Measurements from ENCODE around the gene NFIB. TPM values are rescaled to one million over a fixed set of nuclear protein-coding genes. Genes with fewer than 3 reads are reported as not detected.

The NFIB gene
- total and polyA plus RNA-seq, 5 donors, result 22.5 to 143 (median 134) TPM

DNA sequence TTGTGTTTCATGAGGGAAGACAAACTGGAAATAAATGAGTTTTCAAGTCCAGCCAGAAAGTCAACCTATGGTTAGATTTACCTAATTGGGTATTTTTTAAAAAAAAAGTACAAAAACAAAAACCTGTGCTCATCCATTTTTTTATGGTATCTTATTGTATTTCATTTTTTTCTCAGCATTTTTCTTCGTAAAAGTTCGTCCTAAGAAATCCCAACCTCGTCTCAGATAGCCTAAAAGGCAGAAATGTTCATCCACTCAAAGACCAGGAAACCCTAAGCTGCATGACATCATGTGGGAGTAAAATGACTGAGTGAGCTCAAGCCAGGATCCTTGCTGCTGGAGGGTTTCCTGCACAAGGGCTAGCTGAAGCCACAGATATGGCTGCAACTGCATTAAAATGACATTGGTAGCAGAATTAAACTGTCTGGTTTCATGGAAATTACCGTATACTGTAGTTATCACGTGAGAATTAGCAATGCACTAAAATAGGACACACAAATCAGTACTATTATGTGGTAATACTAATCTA lies 70.4 kb downstream of the NFIB start:
- Histone ChIP-seq H3K27ac (ENCODE audit: low read length) (no peak overlapping the region), H3K27me3 (ENCODE audit: control insufficient read depth, insufficient read depth) (no peaks in the 10 kb centered on the region), H3K4me3 (ENCODE audit: low read length) (no peak overlapping the region), H3K4me1 (ENCODE audit: control insufficient read depth, insufficient read depth, low read length) (peaks cover 10% of the 10 kb centered on the region), H3K9me3 (ENCODE audit: control insufficient read depth, low read length) (no peaks in the 10 kb centered on the region)
- 45% methylated on average over 5 of the region's 5 CpGs for WGBS
- intact Hi-C loops (cut with DNase I), result no loop called here
- no peak for ATAC-seq
- no peak for DNase-seq

DNA sequence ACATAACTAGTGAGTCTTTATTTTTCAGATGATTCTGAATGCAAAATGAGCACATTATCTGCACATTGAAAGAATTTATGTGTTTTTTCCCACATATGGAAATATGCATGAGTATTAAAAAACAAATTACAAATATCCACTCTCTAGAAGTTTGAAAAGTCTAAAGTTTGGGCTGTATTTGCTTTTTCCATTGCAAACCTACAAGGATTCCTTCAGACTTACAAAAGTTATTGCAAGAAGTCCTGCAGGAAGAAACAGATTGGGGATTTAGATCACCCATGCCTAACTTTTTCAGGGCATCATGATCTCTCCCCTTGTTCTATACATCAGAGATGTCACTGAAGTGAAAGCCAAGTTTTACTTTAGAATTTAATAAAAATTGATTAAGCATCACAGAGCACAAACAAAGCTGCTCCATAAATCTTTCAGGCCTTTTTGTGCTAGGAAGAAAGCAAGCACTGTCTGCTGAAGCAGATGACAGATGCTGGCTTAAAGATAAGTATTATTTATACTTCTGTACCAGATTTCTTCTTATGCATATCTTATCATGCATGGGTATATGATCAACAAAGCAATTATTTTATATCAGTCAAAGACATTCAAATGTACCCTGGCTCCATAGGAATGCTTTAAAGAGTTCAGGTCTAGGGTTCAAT lies 71.7 kb downstream of the NFIB start:
- Histone ChIP-seq H3K27ac (ENCODE audit: low read length) (no peak overlapping the region), H3K4me3 (ENCODE audit: low read length) (no peak overlapping the region), H3K4me1 (ENCODE audit: control insufficient read depth, insufficient read depth, low read length) (peaks cover 16% of the 10 kb centered on the region), H3K27me3 (ENCODE audit: control insufficient read depth, insufficient read depth) (no peaks in the 10 kb centered on the region), H3K9me3 (ENCODE audit: control insufficient read depth, low read length) (no peaks in the 10 kb centered on the region)
- ATAC-seq (no peak), DNase-seq (no peak)
- intact Hi-C loops (cut with DNase I), result no loop called here

DNA sequence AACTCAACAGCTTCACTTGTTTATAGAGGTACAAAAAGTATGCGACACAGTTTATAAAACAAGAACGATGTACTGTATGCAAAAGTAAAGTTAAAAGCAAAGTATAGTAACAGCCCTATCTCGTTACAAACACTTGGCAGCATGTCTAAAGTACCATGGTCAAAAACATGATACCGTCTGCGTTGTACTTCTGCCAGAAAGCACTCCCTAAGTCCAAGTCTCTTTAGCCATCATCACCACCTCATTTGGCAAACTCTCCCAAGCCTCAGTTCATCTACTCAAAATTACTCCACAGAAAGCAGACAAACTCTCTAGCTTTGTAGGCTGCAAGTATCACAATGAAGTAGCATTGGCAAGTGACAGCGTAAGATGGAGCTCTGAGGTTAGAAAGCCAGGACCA lies 73.4 kb downstream of the NFIB start:
- no peaks in the 10 kb centered on the region for H3K9me3 ChIP-seq (ENCODE audit: control insufficient read depth, low read length)
- peaks cover 16% of the 10 kb centered on the region for H3K4me1 ChIP-seq (ENCODE audit: control insufficient read depth, insufficient read depth, low read length)
- no peak for DNase-seq
- no peaks in the 10 kb centered on the region for H3K27me3 ChIP-seq (ENCODE audit: control insufficient read depth, insufficient read depth)
- H3K27ac ChIP-seq (ENCODE audit: low read length), result peak overlapping the region; percentile 42
- no peak overlapping the region for H3K4me3 ChIP-seq (ENCODE audit: low read length)
- WGBS, result 19% methylated on average over 6 of the region's 6 CpGs
- peak; percentile 31 to 67 for ATAC-seq
- intact Hi-C loops (cut with DNase I), result no loop called here

DNA sequence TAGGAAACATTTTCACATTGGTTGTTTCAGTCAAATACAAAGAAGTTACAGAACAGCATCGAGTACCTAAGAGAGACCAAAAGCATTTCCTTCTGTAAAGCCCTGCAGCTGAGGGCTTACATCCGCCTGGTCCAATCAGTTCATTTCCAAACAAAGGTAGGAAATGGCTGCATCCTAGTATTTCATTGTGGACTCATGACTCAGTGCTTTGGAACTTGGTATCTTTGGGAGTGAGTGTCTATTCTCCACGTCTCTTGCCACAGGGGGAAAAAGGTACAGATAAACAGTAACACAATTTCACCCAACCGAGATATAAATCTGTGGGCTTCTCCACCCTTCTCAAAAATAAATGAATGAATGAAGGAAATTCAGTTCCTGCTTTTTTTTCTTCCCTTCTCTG lies 75.4 kb downstream of the NFIB start:
- ATAC-seq (peak; percentile 83 to 92), DNase-seq (no peak)
- peaks cover 16% of the 10 kb centered on the region for H3K4me1 ChIP-seq (ENCODE audit: control insufficient read depth, insufficient read depth, low read length)
- no peak overlapping the region for H3K27ac ChIP-seq (ENCODE audit: low read length)
- 31% methylated on average over 4 of the region's 4 CpGs for WGBS
- H3K4me3 ChIP-seq (ENCODE audit: low read length), result no peak overlapping the region
- intact Hi-C loops (cut with DNase I), result loop anchor here in 1 of 4 donors (10.0 kb wide), 1 partner anchor 134 kb away; no protein-coding TSS in a partner anchor
- H3K9me3 ChIP-seq (ENCODE audit: control insufficient read depth, low read length), result no peaks in the 10 kb centered on the region
- no peaks in the 10 kb centered on the region for H3K27me3 ChIP-seq (ENCODE audit: control insufficient read depth, insufficient read depth)

DNA sequence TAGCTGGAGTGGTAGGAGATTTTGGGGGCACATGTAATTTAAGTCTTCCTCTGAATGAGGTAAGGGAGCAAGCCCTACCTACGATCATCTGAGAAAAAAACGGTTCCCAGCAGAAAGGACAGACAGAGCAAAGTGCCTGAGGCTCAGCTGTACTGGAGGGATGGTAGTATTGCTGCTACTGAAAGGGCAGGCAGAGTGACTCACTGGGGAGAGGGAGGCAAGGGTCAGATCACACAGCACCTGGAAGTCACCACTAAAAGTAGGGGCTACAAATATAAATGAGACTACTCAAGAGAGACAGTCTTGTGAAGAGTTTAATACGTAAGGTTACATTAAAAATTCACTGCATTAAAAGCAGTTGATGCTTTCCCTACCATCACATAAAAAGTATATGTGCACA lies 75.9 kb downstream of the NFIB start:
- peak; percentile 17 to 77 for ATAC-seq

DNA sequence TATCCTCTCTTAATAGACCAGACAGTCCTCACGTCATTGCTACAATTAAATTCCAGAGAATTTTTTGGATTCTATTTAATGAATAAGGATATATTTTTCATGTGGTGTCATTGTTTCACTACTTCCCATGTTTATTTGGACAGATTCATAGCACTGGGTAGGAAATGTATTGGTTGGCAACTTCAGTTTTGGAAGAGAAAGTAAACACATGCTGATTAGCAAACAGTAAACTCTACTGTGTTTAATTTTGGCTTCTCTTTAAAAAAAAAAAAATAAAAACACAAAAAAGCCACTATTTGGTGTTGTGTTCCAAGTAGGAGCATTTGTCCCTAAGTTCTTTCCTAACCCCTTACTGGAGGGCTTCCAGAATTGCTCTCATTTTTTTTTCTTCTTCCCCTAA lies 77.3 kb downstream of the NFIB start:
- Histone ChIP-seq H3K4me3 (ENCODE audit: low read length) (no peak overlapping the region), H3K27ac (ENCODE audit: low read length) (peak overlapping the region; percentile 48), H3K27me3 (ENCODE audit: control insufficient read depth, insufficient read depth) (no peaks in the 10 kb centered on the region), H3K4me1 (ENCODE audit: control insufficient read depth, insufficient read depth, low read length) (peaks cover 17% of the 10 kb centered on the region), H3K9me3 (ENCODE audit: control insufficient read depth, low read length) (no peaks in the 10 kb centered on the region)
- no peak for DNase-seq
- intact Hi-C loops (cut with DNase I), result loop anchor here in 1 of 4 donors (10.0 kb wide), 1 partner anchor 132 kb away; no protein-coding TSS in a partner anchor
- ATAC-seq, result peak in 1 of 2 donors; percentile 47
- 19% methylated on average over 1 of the region's 1 CpG for WGBS

More for the DNA sequence above, 75.9 kb downstream of the NFIB start:
- no peaks in the 10 kb centered on the region for H3K27me3 ChIP-seq (ENCODE audit: control insufficient read depth, insufficient read depth)
- H3K4me1 ChIP-seq (ENCODE audit: control insufficient read depth, insufficient read depth, low read length), result peaks cover 16% of the 10 kb centered on the region
- intact Hi-C loops (cut with DNase I), result loop anchor here in 1 of 4 donors (10.0 kb wide), 1 partner anchor 133 kb away; no protein-coding TSS in a partner anchor
- no peak for DNase-seq
- WGBS, result 42% methylated on average over 3 of the region's 3 CpGs
- H3K4me3 ChIP-seq (ENCODE audit: low read length), result no peak overlapping the region
- H3K27ac ChIP-seq (ENCODE audit: low read length), result peak overlapping the region; percentile 90
- H3K9me3 ChIP-seq (ENCODE audit: control insufficient read depth, low read length), result no peaks in the 10 kb centered on the region

DNA sequence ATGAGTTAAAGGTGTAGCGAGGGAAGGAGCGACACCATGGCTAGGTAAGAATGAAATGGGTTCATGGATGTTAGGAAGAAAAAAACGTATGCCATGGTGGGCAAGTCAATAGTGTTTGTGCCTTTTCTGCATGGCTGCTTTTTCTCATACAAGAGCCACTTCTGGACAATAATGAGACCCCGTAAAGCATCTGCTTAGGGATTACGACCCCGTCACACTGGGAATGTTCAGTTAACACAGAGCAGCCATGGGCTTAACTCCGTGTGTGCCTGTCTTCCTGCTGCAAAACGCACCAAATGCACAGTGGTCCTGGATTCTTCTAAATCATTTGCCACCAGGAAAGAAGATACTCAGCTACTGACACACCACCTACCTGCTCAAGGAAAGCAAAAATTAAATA lies 81.8 kb downstream of the NFIB start:
- WGBS, result 67% methylated on average over 8 of the region's 8 CpGs
- DNase-seq (no peak), ATAC-seq (no peak)
- intact Hi-C loops (cut with DNase I), result loop anchor here in 1 of 4 donors (10.0 kb wide), 1 partner anchor 127 kb away; no protein-coding TSS in a partner anchor
- Histone ChIP-seq H3K27ac (ENCODE audit: low read length) (no peak overlapping the region), H3K4me1 (ENCODE audit: control insufficient read depth, insufficient read depth, low read length) (peaks cover 7% of the 10 kb centered on the region), H3K27me3 (ENCODE audit: control insufficient read depth, insufficient read depth) (no peaks in the 10 kb centered on the region), H3K9me3 (ENCODE audit: control insufficient read depth, low read length) (no peaks in the 10 kb centered on the region), H3K4me3 (ENCODE audit: low read length) (no peak overlapping the region)

DNA sequence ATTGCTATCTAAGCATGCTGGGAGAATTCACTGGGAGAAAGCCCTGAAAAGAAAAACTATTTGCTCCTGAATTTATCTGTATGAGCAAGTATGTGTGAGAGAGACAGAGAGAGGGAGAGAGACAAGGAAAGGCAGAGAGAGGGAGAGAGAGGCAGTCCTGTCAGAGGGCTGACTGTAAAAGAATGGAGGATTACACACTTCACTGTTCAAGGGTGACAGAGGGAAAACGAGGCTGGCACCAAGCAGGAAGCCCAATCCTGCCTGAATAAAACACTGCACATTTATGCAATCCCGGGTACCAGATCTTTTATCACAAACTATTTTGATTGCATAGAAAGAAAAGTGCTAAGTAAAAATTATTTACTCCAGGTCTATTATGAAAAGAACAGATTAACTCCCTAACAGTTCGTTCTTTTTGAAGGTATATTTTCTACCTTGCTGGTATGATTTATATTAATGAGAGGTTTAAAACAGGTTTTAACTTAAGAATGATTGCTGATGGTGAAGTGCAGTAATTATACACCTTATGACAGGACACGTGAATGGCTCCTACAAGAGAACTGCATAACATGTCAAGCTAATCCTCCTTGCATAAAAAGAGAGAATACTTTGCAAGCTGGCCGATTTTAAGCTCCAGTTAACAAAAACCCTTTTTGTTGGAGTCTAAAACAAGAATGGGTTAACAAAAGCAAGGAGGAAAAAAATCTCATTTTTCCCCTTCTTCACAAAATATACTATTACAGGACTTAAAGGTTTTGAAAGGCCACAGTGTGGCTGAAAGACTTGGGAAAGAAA lies 82.5 kb downstream of the NFIB start:
- Histone ChIP-seq H3K4me3 (ENCODE audit: low read length) (no peak overlapping the region), H3K27me3 (ENCODE audit: control insufficient read depth, insufficient read depth) (no peaks in the 10 kb centered on the region), H3K4me1 (ENCODE audit: control insufficient read depth, insufficient read depth, low read length) (peaks cover 7% of the 10 kb centered on the region), H3K27ac (ENCODE audit: low read length) (peak overlapping the region; percentile 66), H3K9me3 (ENCODE audit: control insufficient read depth, low read length) (no peaks in the 10 kb centered on the region)
- intact Hi-C loops (cut with DNase I), result loop anchor here in 1 of 4 donors (10.0 kb wide), 1 partner anchor 127 kb away; no protein-coding TSS in a partner anchor
- 49% methylated on average over 5 of the region's 5 CpGs for WGBS
- ATAC-seq, result no peak
- no peak for DNase-seq

DNA sequence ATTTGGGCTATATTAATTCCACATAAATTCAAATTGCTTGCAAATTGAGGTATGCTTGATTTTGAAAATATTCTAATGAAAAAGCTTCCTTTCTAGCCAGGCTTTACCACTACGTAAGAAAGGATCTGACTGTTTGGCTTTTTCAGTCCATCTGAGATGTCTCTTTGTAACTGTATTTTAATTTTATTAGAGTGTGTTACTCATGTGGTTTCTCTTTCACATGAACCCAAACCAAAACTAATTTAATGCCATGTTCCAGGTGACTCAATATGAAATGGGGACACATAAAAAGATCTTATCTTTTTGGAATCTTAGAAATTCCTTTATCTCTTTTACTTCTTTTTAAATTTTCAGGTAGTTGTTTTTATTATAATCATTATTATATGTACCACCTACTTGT lies 85.3 kb downstream of the NFIB start:
- H3K4me1 ChIP-seq (ENCODE audit: control insufficient read depth, insufficient read depth, low read length), result peaks cover 7% of the 10 kb centered on the region
- H3K27ac ChIP-seq (ENCODE audit: low read length), result no peak overlapping the region
- no peak overlapping the region for H3K4me3 ChIP-seq (ENCODE audit: low read length)
- DNase-seq (no peak), ATAC-seq (no peak)
- no peaks in the 10 kb centered on the region for H3K9me3 ChIP-seq (ENCODE audit: control insufficient read depth, low read length)
- intact Hi-C loops (cut with DNase I), result no loop called here
- WGBS, result 87% methylated on average over 1 of the region's 1 CpG
- H3K27me3 ChIP-seq (ENCODE audit: control insufficient read depth, insufficient read depth), result no peaks in the 10 kb centered on the region

DNA sequence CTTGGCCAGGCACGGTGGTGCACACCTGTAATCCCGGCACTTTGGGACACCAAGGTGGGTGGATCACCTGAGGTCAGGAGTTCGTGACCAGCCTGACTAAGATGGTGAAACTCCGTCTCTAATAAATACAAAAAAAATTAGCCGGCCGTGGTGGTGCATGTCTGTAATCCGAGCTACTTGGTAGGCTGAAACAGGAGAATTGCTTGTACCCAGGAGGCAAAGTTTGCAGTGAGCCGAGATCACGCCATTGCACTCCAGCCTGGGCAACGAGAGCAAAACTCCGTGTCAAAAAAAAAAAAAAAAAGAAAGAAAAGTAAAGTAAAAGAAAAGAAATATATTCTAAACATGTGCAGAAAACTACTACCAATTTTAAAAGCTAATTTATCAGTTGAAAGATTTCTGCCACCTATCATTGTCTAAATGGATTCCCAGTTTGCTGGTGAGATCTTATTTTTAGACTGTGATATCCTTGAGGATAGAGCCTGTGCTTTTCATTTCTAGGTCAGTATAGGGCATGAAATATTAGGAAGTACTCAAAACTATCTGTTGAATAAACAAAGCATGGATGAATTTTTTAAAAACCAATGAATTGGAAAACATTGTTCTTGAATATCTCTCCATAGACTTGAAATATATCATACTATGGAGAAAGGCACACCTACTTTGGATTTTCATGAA lies 86.9 kb downstream of the NFIB start:
- no peak for ATAC-seq
- no peaks in the 10 kb centered on the region for H3K27me3 ChIP-seq (ENCODE audit: control insufficient read depth, insufficient read depth)
- H3K4me1 ChIP-seq (ENCODE audit: control insufficient read depth, insufficient read depth, low read length), result peaks cover 11% of the 10 kb centered on the region
- 84% methylated on average over 11 of the region's 11 CpGs for WGBS
- DNase-seq, result no peak
- no peaks in the 10 kb centered on the region for H3K9me3 ChIP-seq (ENCODE audit: control insufficient read depth, low read length)
- H3K4me3 ChIP-seq (ENCODE audit: low read length), result no peak overlapping the region
- no peak overlapping the region for H3K27ac ChIP-seq (ENCODE audit: low read length)
- intact Hi-C loops (cut with DNase I), result no loop called here
